GM18505 (cell line): ENCODE measurements around the gene DSP.

Source experiments
- ATAC-seq: cut with Tn5 transposase; IDR thresholded peaks from one replicate; pipeline ENCODE4 v1.9.1; 2021; ENCODE audit not compliant: unreplicated experiment
- POLR2A ChIP-seq: IDR thresholded peaks from 4 replicates; pipeline ENCODE4 v1.6.1; 2011; ENCODE audit warnings: borderline replicate concordance; ENCODE audit not compliant: insufficient read depth, insufficient read length; ENCODE audit errors: extremely low read depth

Gene DSP

DNA sequence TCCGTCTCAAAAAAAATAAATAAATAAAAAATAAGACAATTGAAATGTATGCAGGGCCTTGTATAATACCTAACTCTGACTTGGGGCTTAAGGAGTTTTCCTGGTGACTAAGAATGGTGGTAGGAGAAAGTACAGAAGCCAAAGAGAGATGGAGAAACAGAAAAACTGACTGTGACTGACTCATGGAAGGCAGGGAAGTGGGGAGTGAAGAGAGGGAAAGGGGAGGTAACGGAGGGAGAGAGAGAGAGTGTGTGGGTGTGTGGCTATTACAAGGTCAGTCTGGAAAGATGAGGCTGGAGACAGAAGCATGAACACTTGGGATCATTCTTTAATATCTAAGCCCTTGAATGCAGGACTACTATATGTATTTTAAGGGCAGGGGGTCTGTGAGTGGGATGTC, 87.0 kb downstream of the DSP start:
- no peak for TF ChIP-seq POLR2A
- ATAC-seq: no peak

DNA sequence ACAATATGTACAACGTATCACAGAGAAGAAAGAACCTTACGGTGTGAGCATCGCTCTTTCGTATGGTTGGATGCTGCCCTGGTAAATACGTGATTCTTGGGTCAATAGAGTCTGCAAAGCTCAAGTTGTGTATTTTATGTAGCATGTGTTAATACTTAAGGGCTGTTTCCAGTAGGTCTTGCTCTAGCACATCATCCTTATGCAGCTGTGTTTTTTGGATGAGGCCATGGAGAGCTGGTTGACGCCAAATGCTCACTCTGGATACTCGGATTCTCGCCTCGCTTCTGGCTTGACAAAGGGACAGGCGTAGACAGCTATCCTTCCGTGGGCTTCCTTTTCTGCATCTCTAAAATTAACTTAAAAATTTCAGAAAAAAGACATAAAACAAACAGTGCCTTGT, 87.4 kb downstream of the DSP start:
- ATAC-seq: no peak
- TF ChIP-seq POLR2A: no peak

DNA sequence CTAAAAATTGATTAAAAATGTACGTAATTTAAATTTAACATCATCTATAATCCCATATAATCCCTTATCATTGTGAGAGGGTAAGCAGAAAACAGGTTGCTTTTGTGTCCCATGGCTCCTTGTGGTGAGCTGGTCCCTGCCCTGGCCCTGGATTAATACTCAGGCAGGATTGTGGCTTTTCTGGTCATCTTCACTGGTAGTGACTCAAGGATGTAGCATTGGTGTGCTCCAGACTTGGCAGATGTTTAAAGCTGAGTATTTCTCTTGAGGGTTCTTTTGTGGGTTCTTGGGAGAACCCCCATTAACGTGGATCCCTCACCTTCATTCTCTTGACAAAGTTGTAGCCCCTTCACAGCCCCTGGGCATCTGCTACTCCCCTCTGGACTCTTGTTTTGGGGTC, 87.8 kb downstream of the DSP start:
- no peak for TF ChIP-seq POLR2A

DNA sequence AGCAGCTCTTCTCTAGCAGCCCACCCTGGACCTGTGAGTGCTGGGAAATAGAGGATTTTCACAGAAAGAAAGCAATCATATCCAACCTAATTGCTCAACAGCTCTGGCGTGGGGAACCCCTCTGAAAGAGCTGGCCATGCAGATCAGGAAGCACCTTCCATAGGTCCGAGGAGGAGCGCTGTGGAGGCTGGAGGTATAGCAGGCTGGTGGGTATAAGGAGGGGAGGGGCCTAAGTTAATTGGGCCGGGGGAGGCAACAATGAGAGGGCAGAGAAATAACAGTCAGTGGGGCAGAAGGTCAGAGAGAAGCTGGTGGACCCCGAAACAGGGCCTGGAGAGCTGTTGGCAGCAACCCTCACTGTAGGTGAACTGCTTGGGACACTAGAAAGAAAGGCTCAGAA, 89.3 kb downstream of the DSP start:
- no peak for ATAC-seq
- no peak for TF ChIP-seq POLR2A

More for the DNA sequence above, 87.8 kb downstream of the DSP start:
- ATAC-seq: no peak

DNA sequence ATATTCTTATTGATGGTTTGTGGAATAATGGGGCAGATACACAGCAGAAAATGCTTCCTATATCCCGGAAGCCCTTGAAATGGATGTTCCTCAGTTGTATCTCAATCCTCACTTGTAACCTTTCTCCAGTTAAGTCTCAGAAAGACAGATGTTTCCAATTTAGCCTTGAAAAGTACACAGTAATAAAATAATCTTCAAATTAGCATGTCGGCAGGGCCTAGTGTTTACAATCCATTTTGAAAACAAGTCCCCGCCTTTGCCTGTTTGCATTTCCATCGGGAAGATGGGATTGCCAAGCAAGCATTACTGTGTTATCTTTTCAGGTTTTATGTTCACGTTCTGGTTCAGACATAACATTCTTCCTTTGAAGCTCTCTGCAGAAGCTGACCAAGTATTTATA, 90.0 kb downstream of the DSP start:
- TF ChIP-seq POLR2A: no peak
- ATAC-seq: no peak

DNA sequence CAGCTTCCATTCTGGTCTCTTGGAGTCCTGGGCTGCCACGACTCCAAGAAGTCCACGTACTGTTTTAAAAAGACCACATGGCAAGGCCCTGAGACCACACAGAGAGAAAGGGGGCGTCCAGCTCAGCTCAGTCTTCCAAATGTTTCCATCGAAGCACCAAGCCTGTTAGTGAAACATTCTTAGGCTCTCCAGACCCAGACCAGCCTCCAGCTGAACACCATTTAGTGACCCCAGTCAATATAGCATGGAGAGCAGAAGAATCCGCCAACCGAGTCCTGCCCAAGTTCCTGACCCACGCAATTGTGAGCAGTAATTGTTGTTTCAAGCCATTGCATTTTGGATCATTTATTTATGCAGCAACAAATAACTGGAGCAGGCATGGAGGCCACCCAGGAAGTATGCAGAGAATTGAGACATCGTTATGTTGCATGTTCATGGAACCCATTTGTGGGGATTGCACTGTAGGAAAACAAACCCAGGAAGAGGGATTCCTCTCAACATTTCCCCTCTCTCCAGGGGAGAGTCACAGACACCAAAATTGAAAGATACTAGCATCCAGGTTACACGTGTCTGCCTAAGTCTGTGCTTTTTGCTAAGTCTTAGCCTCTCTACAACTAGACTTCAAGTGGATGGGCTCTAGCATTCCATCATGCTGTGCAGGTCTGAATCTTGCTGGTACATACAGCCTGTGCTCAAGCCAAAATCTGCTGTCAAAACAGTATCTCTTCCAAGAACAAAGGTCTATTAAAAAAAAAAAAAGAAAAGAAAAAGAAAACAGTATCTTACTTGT, 91.2 kb downstream of the DSP start:
- ATAC-seq: no peak
- TF ChIP-seq POLR2A: no peak

DNA sequence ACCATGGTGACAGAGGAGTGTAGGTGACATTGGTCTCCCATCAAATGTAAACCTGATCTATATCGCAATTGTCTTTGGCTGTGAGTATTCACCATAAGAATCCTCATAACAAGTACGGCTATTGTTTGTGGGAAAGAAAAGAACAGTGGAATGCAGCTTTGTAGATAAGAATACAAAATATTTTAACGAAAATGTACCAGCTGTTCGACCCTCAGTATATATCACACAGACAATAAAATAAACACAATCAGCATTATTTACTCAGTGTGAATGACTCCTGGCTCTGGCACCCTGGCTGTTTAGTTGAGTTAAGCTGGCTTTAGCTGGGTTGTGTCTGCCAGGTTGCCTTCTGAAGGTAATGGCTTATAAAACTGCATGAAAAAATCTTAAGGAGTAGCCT, 91.9 kb downstream of the DSP start:
- ATAC-seq: no peak

DNA sequence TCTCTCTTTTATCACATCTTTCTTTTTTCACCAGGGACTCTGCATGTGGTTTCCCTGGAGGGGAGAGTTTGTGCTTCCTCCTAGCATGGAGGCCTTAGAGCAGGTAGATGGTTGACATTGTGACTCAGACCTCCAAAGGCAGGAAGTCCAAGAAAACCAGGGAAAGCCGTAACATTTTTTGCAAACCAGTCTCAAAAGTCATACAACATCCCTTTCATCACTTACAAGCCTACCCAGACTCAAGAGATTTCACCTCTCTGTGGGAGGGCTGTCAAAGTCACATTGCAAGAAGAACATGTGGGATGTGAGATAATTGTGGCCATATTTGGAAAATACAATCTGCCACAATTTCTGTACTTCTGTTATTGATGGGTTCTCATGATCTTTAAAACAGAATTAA, 94.7 kb downstream of the DSP start:
- no peak for TF ChIP-seq POLR2A
- no peak for ATAC-seq

More for the DNA sequence above, 91.9 kb downstream of the DSP start:
- TF ChIP-seq POLR2A: no peak
